ENCODE measurements around the gene FYB1. TPM values are rescaled to one million over a fixed set of nuclear protein-coding genes. Genes with fewer than 3 reads are reported as not detected.

Gene FYB1
- total and polyA plus RNA-seq, 4 experiments from 2014 or later: 184 to 596 (median 493) TPM

DNA sequence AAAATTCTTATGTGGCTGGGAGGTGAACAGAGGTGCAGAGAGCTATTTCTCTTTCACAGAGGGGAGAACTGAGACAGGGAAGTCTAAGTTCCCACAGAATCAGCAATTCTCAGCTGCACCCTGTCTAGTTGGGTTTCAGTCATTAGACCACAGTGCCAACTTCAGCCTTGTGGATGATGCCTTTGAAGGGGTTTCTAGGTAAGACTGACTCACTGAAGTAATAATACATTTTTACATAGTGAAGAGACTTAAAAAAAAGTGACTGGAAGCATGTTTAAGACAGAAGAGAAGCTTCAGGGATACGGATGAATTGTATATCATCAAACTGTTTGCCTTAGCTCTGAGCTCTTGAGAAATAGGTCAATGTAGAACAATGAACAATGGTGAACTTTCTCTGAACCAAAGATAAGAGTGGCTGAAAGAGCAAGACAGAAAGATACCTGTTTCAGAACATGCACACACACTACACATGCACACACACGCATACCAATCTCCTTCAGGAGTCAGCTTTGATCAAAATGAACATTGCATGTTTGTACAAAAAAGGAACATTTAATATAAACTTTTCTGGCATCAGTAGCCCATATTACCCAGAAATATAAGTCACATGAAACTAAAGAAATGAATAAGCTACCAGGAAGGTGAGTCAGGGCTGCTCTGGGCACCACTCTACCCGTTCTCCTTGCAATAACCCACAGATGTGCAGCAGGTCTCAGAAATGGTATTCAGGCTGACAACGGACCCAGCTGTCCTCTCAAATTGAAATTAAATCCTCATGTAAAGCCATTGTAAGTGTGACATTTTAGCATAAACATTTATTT, 12.6 kb upstream of the FYB1 start:
- peak overlapping the region in 3 of 8 donors; percentile 18 to 56 (median 45) for H3K4me3 Mint-ChIP-seq
- no peaks in the 10 kb centered on the region for H3K36me3 ChIP-seq (ENCODE audit: insufficient read depth, low read length)
- H3K27ac ChIP-seq (ENCODE audit: low read depth, low read length): no peak overlapping the region
- H3K9me3 ChIP-seq (ENCODE audit: control insufficient read depth in 1 of 2, low read length in 2 of 2): no peaks in the 10 kb centered on the region
- peaks cover 8 to 11% (median 10%) of the 10 kb centered on the region in 4 donors for H3K4me1 Mint-ChIP-seq
- no peaks in the 10 kb centered on the region for H3K27me3 ChIP-seq (ENCODE audit: insufficient read depth, low read length)
- peaks cover 0 to 3% (median 0%) of the 10 kb centered on the region in 8 donors for H3K9me3 Mint-ChIP-seq
- peak overlapping the region in 4 of 7 donors; percentile 8 to 86 (median 56) for H3K27ac Mint-ChIP-seq
- intact Hi-C loops (cut with micrococcal nuclease): no loop called here
- peaks cover 12% of the 10 kb centered on the region for H3K4me1 ChIP-seq (ENCODE audit: insufficient read depth, low read length)
- peak in 1 of 5 donors; percentile 51 for DNase-seq
- ChIA-PET CTCF (ENCODE audit: partially characterized antibody) (interaction anchor here (1.2 to 3.0 kb wide), 3 partner anchors 12 to 51 kb away, joined by 6 to 16 read pairs (median 7); partner anchors contain the start of gene FYB1), POLR2A (ENCODE audit: partially characterized antibody) (interaction anchor here (0.9 to 1.2 kb wide), 2 partner anchors 14 to 39 kb away, joined by 3 to 5 read pairs; no protein-coding TSS in a partner anchor)
- no peak overlapping the region for H3K4me3 ChIP-seq (ENCODE audit: low read length in 2 of 2)
- H3K36me3 Mint-ChIP-seq: no peaks in the 10 kb centered on the region
- no peaks in the 10 kb centered on the region for H3K27me3 Mint-ChIP-seq

DNA sequence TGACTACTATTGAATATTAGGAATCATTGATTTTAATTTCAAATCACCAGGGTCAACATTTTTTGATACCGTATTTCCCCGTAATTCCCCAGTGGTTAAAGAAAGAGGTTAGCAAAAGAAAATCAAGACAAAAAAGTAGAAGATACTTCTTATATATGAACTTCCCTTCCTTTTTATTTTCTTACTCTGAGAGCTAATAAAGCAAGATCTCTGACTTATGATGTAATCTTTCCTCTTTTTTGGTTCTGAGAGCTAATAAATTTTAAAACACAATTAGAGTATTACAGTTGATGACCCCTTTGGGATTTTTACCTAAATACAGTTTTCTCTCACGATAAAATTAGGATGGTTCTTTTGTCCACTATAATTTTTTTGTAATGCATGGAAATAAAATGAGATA, 9.2 kb upstream of the FYB1 start:
- Mint-ChIP-seq H3K36me3 (no peaks in the 10 kb centered on the region), H3K4me3 (no peak overlapping the region), H3K9me3 (peaks cover 0 to 3% (median 0%) of the 10 kb centered on the region in 8 donors), H3K4me1 (peaks cover 16 to 22% (median 18%) of the 10 kb centered on the region in 4 donors), H3K27ac (no peak overlapping the region), H3K27me3 (no peaks in the 10 kb centered on the region)
- ChIA-PET CTCF (ENCODE audit: partially characterized antibody) (interaction anchor here (1.7 kb wide), 1 partner anchor 11 kb away, joined by 9 read pairs; no protein-coding TSS in a partner anchor), POLR2A (ENCODE audit: partially characterized antibody) (interaction anchor here (1.1 kb wide), 1 partner anchor 10 kb away, joined by 3 read pairs; no protein-coding TSS in a partner anchor)
- no peak overlapping the region for H3K27ac ChIP-seq (ENCODE audit: low read depth, low read length)
- DNase-seq: no peak
- H3K4me3 ChIP-seq (ENCODE audit: low read length in 2 of 2): no peak overlapping the region
- H3K9me3 ChIP-seq (ENCODE audit: control insufficient read depth in 1 of 2, low read length in 2 of 2): no peaks in the 10 kb centered on the region
- intact Hi-C loops (cut with micrococcal nuclease): no loop called here
- H3K27me3 ChIP-seq (ENCODE audit: insufficient read depth, low read length): no peaks in the 10 kb centered on the region
- H3K36me3 ChIP-seq (ENCODE audit: insufficient read depth, low read length): no peaks in the 10 kb centered on the region
- peaks cover 12% of the 10 kb centered on the region for H3K4me1 ChIP-seq (ENCODE audit: insufficient read depth, low read length)

DNA sequence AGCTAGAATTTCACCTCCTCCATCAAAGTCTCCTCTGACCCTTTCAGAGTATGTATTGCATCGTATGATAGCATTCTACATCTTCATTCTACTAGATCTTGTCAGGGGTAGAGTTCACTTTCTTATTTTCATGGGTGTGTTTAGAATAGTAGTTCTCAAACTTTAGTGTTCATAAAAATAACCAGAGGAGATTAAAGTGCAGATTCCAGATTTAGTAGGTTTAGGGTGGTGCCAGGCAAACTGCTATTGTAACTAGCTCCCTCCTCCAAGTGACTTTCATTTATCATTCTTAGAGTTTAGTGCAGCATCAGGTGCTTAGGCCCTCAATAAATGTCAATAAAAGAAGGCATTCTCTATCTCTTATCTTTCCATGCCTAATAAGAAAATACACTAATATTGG, 7.2 kb upstream of the FYB1 start:
- H3K9me3 Mint-ChIP-seq: peaks cover 0 to 3% (median 0%) of the 10 kb centered on the region in 8 donors
- no peak overlapping the region for H3K27ac Mint-ChIP-seq
- CTCF ChIA-PET (ENCODE audit: partially characterized antibody): interaction anchor here (0.7 to 3.2 kb wide), 4 partner anchors 9 to 75 kb away, joined by 3 to 32 read pairs (median 4); partner anchors contain the start of gene FYB1
- Histone ChIP-seq H3K4me3 (ENCODE audit: low read length in 2 of 2) (no peak overlapping the region), H3K27me3 (ENCODE audit: insufficient read depth, low read length) (no peaks in the 10 kb centered on the region), H3K27ac (ENCODE audit: low read depth, low read length) (no peak overlapping the region), H3K4me1 (ENCODE audit: insufficient read depth, low read length) (peaks cover 5% of the 10 kb centered on the region), H3K9me3 (ENCODE audit: control insufficient read depth in 1 of 2, low read length in 2 of 2) (no peaks in the 10 kb centered on the region), H3K36me3 (ENCODE audit: insufficient read depth, low read length) (no peaks in the 10 kb centered on the region)
- POLR2A ChIA-PET (ENCODE audit: partially characterized antibody): interaction anchor here (1.0 to 1.4 kb wide), 2 partner anchors 9 to 26 kb away, joined by 3 to 6 read pairs; no protein-coding TSS in a partner anchor
- no peaks in the 10 kb centered on the region for H3K27me3 Mint-ChIP-seq
- intact Hi-C loops (cut with micrococcal nuclease): no loop called here
- no peaks in the 10 kb centered on the region for H3K36me3 Mint-ChIP-seq
- peaks cover 10 to 15% (median 13%) of the 10 kb centered on the region in 4 donors for H3K4me1 Mint-ChIP-seq
- no peak for DNase-seq
- peak overlapping the region in 1 of 8 donors; percentile 15 for H3K4me3 Mint-ChIP-seq

DNA sequence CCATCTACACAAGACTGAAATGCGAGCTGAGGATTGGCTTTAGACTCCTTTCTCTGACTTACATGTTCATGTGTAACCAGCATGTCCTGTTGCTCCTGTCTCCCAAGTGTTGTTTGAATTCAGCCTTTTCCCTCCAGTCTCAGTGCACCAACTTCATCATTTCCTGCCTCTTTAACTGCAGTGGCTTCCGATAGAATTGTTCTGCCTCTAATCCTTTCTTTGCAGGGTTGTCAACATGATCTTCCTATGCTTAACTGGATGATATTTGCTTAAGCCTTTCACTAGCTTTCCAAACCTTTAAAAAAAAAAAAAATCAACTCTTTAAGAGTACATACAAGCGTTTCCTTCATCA, 6.7 kb upstream of the FYB1 start:
- H3K4me1 ChIP-seq (ENCODE audit: insufficient read depth, low read length): peaks cover under 1% of the 10 kb centered on the region
- no peak overlapping the region for H3K27ac ChIP-seq (ENCODE audit: low read depth, low read length)
- ChIA-PET CTCF (ENCODE audit: partially characterized antibody) (interaction anchor here (0.7 to 3.2 kb wide), 3 partner anchors 8 to 74 kb away, joined by 3 to 32 read pairs (median 4); partner anchors contain the start of gene FYB1), POLR2A (ENCODE audit: partially characterized antibody) (interaction anchor here (1.0 to 1.4 kb wide), 2 partner anchors 9 to 25 kb away, joined by 3 to 6 read pairs; no protein-coding TSS in a partner anchor)
- H3K27me3 ChIP-seq (ENCODE audit: insufficient read depth, low read length): no peaks in the 10 kb centered on the region
- no peak for DNase-seq
- H3K4me1 Mint-ChIP-seq: peaks cover 8 to 12% (median 9%) of the 10 kb centered on the region in 4 donors
- no peak overlapping the region for H3K4me3 ChIP-seq (ENCODE audit: low read length in 2 of 2)
- intact Hi-C loops (cut with micrococcal nuclease): no loop called here
- H3K4me3 Mint-ChIP-seq: peak overlapping the region in 2 of 8 donors; percentile 8 to 24
- H3K36me3 Mint-ChIP-seq: no peaks in the 10 kb centered on the region
- no peaks in the 10 kb centered on the region for H3K27me3 Mint-ChIP-seq
- peaks cover 0 to 3% (median 0%) of the 10 kb centered on the region in 8 donors for H3K9me3 Mint-ChIP-seq
- peak overlapping the region in 1 of 7 donors; percentile 2 for H3K27ac Mint-ChIP-seq
- no peaks in the 10 kb centered on the region for H3K9me3 ChIP-seq (ENCODE audit: control insufficient read depth in 1 of 2, low read length in 2 of 2)
- H3K36me3 ChIP-seq (ENCODE audit: insufficient read depth, low read length): no peaks in the 10 kb centered on the region

DNA sequence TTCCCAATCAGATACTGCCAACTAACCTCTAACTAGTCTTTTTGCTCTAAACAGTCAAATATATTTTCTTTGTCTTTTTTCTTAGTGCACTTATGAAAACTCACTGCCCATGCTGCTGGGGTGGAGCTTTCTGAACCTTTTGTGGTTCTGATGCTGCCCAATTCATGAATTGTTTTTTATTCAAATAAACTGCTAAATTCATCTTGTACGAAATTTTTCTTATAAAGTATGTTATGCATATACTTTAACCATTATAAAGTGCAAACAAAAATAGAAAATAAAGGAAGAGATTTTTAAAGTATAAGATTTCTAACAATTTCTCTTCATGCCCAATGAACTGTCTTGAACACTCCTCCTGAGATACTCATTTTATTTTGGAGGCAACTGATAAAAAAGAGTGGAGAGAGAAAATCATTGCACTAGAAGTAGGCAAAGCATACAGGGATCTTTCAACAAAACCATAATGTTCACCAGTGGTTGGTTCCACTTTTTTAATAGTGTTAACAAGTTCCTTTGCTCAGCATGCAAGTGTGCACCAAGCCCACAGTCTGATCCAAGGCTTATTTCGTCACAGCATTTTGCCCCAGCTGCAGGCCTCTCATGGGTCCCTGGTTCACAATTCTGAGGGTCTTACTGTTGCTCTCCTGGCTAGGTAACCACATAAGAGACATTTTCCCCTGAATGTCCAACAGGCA, 6.2 kb upstream of the FYB1 start:
- intact Hi-C loops (cut with micrococcal nuclease): no loop called here
- ChIA-PET CTCF (ENCODE audit: partially characterized antibody) (interaction anchor here (0.6 to 3.2 kb wide), 6 partner anchors 8 to 74 kb away, joined by 3 to 32 read pairs (median 3); partner anchors contain the start of gene FYB1), POLR2A (ENCODE audit: partially characterized antibody) (interaction anchor here (1.4 to 1.8 kb wide), 2 partner anchors 8 to 49 kb away, joined by 6 to 8 read pairs; no protein-coding TSS in a partner anchor)
- no peak overlapping the region for H3K4me3 ChIP-seq (ENCODE audit: low read length in 2 of 2)
- no peaks in the 10 kb centered on the region for H3K36me3 ChIP-seq (ENCODE audit: insufficient read depth, low read length)
- no peak for DNase-seq
- no peak overlapping the region for H3K4me3 Mint-ChIP-seq
- no peak overlapping the region for H3K27ac ChIP-seq (ENCODE audit: low read depth, low read length)
- H3K9me3 ChIP-seq (ENCODE audit: control insufficient read depth in 1 of 2, low read length in 2 of 2): no peaks in the 10 kb centered on the region
- H3K27me3 Mint-ChIP-seq: no peaks in the 10 kb centered on the region
- H3K36me3 Mint-ChIP-seq: no peaks in the 10 kb centered on the region
- H3K4me1 ChIP-seq (ENCODE audit: insufficient read depth, low read length): no peaks in the 10 kb centered on the region
- peaks cover 8 to 12% (median 10%) of the 10 kb centered on the region in 4 donors for H3K4me1 Mint-ChIP-seq
- no peak overlapping the region for H3K27ac Mint-ChIP-seq
- peaks cover 0 to 3% (median 0%) of the 10 kb centered on the region in 8 donors for H3K9me3 Mint-ChIP-seq
- no peaks in the 10 kb centered on the region for H3K27me3 ChIP-seq (ENCODE audit: insufficient read depth, low read length)

DNA sequence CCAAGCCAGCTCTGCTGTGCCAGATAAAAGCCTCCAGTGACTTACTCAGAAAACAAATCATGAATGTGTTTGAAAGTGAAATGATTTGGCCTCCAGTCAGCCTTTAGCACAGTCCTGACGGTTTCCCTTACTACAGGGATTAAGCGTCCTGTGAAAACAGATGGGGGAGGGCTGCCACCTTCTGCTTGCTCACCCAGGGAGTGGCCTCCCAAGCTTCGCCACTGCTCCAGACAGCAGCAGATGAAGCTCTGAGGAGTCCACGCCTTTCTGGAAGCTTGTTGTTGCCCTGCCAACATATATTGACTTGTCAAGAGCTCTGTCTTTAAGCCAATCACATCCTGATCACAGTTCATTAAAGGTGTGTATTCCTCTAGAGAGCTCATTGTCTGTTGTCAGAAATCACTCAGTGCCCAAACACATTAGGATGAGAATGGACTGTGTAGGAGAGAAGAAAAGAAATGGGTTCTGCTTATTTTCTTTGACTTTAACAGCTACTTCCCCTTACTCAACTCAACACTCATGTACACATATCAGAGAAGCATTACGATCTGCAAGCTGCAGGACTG, 4.9 kb upstream of the FYB1 start:
- Mint-ChIP-seq H3K4me1 (peaks cover 13 to 20% (median 14%) of the 10 kb centered on the region in 4 donors), H3K9me3 (peaks cover 0 to 3% (median 0%) of the 10 kb centered on the region in 8 donors), H3K27me3 (no peaks in the 10 kb centered on the region), H3K4me3 (no peak overlapping the region), H3K27ac (no peak overlapping the region), H3K36me3 (no peaks in the 10 kb centered on the region)
- Histone ChIP-seq H3K4me1 (ENCODE audit: insufficient read depth, low read length) (peaks cover 8% of the 10 kb centered on the region), H3K4me3 (ENCODE audit: low read length in 2 of 2) (no peak overlapping the region), H3K9me3 (ENCODE audit: control insufficient read depth in 1 of 2, low read length in 2 of 2) (no peaks in the 10 kb centered on the region), H3K36me3 (ENCODE audit: insufficient read depth, low read length) (no peaks in the 10 kb centered on the region), H3K27me3 (ENCODE audit: insufficient read depth, low read length) (no peaks in the 10 kb centered on the region), H3K27ac (ENCODE audit: low read depth, low read length) (no peak overlapping the region)
- ChIA-PET CTCF (ENCODE audit: partially characterized antibody) (interaction anchor here (0.9 to 4.3 kb wide), 3 partner anchors 59 to 60 kb away, joined by 3 to 24 read pairs (median 5); no protein-coding TSS in a partner anchor), POLR2A (ENCODE audit: partially characterized antibody) (interaction anchor here (0.9 to 1.8 kb wide), 2 partner anchors 12 to 50 kb away, joined by 3 to 8 read pairs; no protein-coding TSS in a partner anchor)
- no peak for DNase-seq
- intact Hi-C loops (cut with micrococcal nuclease): no loop called here
